HG03097 (cell line): ENCODE results near the gene RNPS1.

ENCODE experiments used
- ATAC-seq: cut with Tn5 transposase; IDR thresholded peaks from one replicate; pipeline ENCODE4 v1.9.1; 2021; ENCODE audit not compliant: unreplicated experiment, low FRiP score

The RNPS1 gene

GRCh38 chr16:2237493-2238149 is 30.3 kb downstream of the RNPS1 start:
- no peak for ATAC-seq

GRCh38 chr16:2237102-2237482 is 30.8 kb downstream of the RNPS1 start:
- ATAC-seq: no peak

GRCh38 chr16:2236337-2237101 is 31.4 kb downstream of the RNPS1 start, which contains the start of gene DNASE1L2:
DNASE1L2 (plus strand) TSS chr16:2236444; CDS start chr16:2236817, 373 bp downstream.
- ATAC-seq: no peak

- no peak for ATAC-seq
Measured at GRCh38 chr16:2235695-2236336, 32.1 kb downstream of the RNPS1 start.

GRCh38 chr16:2235234-2235651 is 32.7 kb downstream of the RNPS1 start:
- no peak for ATAC-seq

- ATAC-seq: no peak
Measured at GRCh38 chr16:2234813-2235170, 33.1 kb downstream of the RNPS1 start.

GRCh38 chr16:2233872-2234812 is 33.8 kb downstream of the RNPS1 start:
- no peak for ATAC-seq

GRCh38 chr16:2233046-2233775 is 34.7 kb downstream of the RNPS1 start:
- no peak for ATAC-seq

- ATAC-seq: no peak
Measured at GRCh38 chr16:2232094-2232990, 35.6 kb downstream of the RNPS1 start.

GRCh38 chr16:2231016-2231931 is 36.7 kb downstream of the RNPS1 start:
- ATAC-seq: no peak

- ATAC-seq: no peak
Measured at GRCh38 chr16:2230376-2230775, 37.5 kb downstream of the RNPS1 start.

GRCh38 chr16:2229632-2230250 is 38.2 kb downstream of the RNPS1 start:
- ATAC-seq: no peak

- ATAC-seq: no peak
Measured at GRCh38 chr16:2229091-2229490, 38.8 kb downstream of the RNPS1 start.

- no peak for ATAC-seq
Measured at GRCh38 chr16:2228161-2228824, 39.6 kb downstream of the RNPS1 start.

GRCh38 chr16:2226918-2227317 is 41.0 kb downstream of the RNPS1 start:
- no peak for ATAC-seq

- no peak for ATAC-seq
Measured at GRCh38 chr16:2226245-2226793, 41.6 kb downstream of the RNPS1 start.
